Left ventricle myocardium inferior (tissue), 1 donor: ENCODE data around the gene ZNF844. TPM values are rescaled to one million over a fixed set of nuclear protein-coding genes. Genes with fewer than 3 reads are reported as not detected.

Experiments
- DNase-seq: peaks from one replicate; pipeline ENCODE4 v3.0.0-alpha.2; 2020
- H3K27ac ChIP-seq: fragments of 200-600 bp; replicated peaks from 2 replicates; pipeline ENCODE4 v1.8.0; 2021
- H3K27me3 ChIP-seq: fragments of 200-600 bp; 2 replicates; pipeline ENCODE4 v1.8.0; 2021; ENCODE audit warnings: low read depth
- H3K36me3 ChIP-seq: fragments of 200-600 bp; 2 replicates; pipeline ENCODE4 v1.8.0; 2021
- H3K4me1 ChIP-seq: fragments of 200-600 bp; 2 replicates; pipeline ENCODE4 v1.8.0; 2021
- H3K4me3 ChIP-seq: fragments of 200-600 bp; 2 replicates; pipeline ENCODE4 v1.8.0; 2021; ENCODE audit warnings: mild to moderate bottlenecking, moderate library complexity
- H3K9me3 ChIP-seq: fragments of 200-600 bp; replicated peaks from 2 replicates; pipeline ENCODE4 v1.8.0; 2021
- intact Hi-C: fragments of 100-400 bp; cut with micrococcal nuclease; formaldehyde crosslinking; loops from one replicate; pipeline ENCODE4 v1.11.0; 2022
- total RNA-seq: library from RNA; stranded (reverse); fragmentation: NEBNext Ultra II Directional; extraction: Animal tissue kit (Norgen Biotek cat#: 25700); gene quantifications from one replicate; pipeline ENCODE4 v1.2.1, GENCODE V29; 2021
- TF ChIP-seq, protein P1 (sequence below): fragments of 200-600 bp; IDR thresholded peaks from 2 replicates; pipeline ENCODE4 v1.8.0; 2021; ENCODE audit warnings: antibody characterized with exemption, mild to moderate bottlenecking, borderline replicate concordance
- donor health status: DM: no; HTN: yes; CAD: no; lungs with severe emphysema.

ZNF844 gene
- total RNA-seq, 1 donor from 2014 or later, result 16.4 TPM

- peaks cover 23% of the 10 kb centered on the region for H3K4me1 ChIP-seq
- DNase-seq, result peak; percentile 96
- H3K27me3 ChIP-seq, result no peaks in the 10 kb centered on the region
- H3K9me3 ChIP-seq, result no peaks in the 10 kb centered on the region
- peak within 1 kb of the TSS; percentile 78 for H3K4me3 ChIP-seq
- no peaks in the 10 kb centered on the region for H3K36me3 ChIP-seq
- intact Hi-C loops, result no loop called here
- H3K27ac ChIP-seq, result peak within 1 kb of the TSS; percentile 86
- TF ChIP-seq, protein P1, sequence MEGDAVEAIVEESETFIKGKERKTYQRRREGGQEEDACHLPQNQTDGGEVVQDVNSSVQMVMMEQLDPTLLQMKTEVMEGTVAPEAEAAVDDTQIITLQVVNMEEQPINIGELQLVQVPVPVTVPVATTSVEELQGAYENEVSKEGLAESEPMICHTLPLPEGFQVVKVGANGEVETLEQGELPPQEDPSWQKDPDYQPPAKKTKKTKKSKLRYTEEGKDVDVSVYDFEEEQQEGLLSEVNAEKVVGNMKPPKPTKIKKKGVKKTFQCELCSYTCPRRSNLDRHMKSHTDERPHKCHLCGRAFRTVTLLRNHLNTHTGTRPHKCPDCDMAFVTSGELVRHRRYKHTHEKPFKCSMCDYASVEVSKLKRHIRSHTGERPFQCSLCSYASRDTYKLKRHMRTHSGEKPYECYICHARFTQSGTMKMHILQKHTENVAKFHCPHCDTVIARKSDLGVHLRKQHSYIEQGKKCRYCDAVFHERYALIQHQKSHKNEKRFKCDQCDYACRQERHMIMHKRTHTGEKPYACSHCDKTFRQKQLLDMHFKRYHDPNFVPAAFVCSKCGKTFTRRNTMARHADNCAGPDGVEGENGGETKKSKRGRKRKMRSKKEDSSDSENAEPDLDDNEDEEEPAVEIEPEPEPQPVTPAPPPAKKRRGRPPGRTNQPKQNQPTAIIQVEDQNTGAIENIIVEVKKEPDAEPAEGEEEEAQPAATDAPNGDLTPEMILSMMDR, result no peak
Observed at GRCh38 chr19:12035220-12036172, 29.0 kb upstream of the ZNF844 start, which contains the start of gene ZNF433. Gene ZNF433, minus strand, starts transcription at chr19:12035679. Its CDS starts 140 bp downstream, at chr19:12035539.

DNA sequence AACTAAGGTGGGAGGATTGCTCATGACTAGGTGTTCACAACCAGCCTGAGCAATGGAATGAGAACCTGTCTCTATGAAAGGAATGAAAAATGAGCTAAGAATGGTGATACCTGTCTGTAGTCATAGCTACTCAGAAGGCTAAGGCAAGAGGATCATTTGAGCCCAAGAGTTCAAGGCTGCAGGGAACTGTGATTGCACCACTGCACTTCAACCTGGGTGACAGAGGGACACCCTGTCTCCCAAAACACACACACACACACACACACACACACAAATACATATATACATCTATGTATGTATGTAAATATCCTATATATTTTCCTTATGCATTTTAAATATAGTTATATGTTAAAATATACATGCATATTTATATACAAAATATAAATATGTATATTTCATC is 21.6 kb upstream of the ZNF844 start:
- H3K9me3 ChIP-seq, result peaks cover 41% of the 10 kb centered on the region
- intact Hi-C loops, result no loop called here
- H3K4me3 ChIP-seq, result no peak overlapping the region
- no peak for DNase-seq
- no peaks in the 10 kb centered on the region for H3K27me3 ChIP-seq
- no peak overlapping the region for H3K27ac ChIP-seq
- TF ChIP-seq, protein P1, result no peak
- peaks cover 35% of the 10 kb centered on the region for H3K36me3 ChIP-seq
- no peaks in the 10 kb centered on the region for H3K4me1 ChIP-seq

DNA sequence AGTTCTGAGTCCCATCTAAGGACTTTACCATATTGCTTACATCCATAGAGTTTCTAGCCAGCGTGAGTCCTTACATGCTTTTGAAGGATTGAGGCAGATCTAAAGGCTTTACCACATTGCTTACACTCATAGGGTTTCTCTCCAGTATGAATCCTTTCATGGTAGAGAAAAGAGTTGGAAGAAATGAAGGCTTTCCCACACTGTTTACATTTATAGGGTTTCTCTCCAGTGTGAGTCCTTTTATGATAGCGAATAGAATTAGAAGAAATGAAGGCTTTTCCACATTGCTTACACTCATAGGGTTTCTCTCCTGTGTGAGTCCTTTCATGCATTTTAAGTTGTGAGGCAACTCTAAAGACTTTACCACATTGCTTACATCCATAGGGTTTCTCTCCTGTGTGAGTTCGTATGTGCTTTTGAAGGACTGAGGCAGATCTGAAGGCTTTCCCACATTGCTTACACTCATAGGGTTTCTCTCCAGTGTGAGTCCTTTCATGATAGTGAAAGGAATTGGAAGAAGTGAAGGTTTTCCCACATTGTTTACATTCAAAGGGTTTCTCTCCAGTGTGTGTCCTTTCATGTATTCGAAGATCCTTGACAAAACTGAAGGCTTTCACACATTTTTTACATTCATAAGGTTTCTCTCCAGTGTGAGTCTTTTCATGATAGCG is 20.6 kb upstream of the ZNF844 start:
- intact Hi-C loops, result no loop called here
- no peaks in the 10 kb centered on the region for H3K4me1 ChIP-seq
- peaks cover 35% of the 10 kb centered on the region for H3K36me3 ChIP-seq
- no peak for DNase-seq
- no peaks in the 10 kb centered on the region for H3K27me3 ChIP-seq
- H3K9me3 ChIP-seq, result peaks cover 41% of the 10 kb centered on the region
- no peak overlapping the region for H3K27ac ChIP-seq
- no peak overlapping the region for H3K4me3 ChIP-seq
- TF ChIP-seq, protein P1, result no peak

DNA sequence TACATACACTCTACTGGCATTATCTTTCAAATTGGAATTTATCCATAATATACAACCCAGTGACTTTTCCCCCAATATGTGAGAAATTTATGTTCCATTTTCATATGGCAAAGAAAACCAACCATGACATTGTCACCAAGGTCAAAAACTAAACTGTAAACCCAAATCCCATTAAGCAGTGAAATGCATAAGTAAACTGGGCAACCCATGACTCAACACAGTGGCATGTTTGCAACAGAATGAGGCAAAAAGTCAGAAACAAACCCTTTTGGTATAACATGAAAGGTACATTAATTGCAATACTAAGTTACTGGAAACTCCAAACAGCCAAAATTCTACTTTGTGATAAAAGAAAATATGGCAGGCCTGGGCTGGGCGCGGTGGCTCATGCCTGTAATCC is 16.7 kb upstream of the ZNF844 start:
- Histone ChIP-seq H3K36me3 (peaks cover 31% of the 10 kb centered on the region), H3K9me3 (peaks cover 28% of the 10 kb centered on the region), H3K4me1 (peaks cover 14% of the 10 kb centered on the region), H3K4me3 (no peak overlapping the region), H3K27me3 (no peaks in the 10 kb centered on the region), H3K27ac (no peak overlapping the region)
- intact Hi-C loops, result no loop called here
- no peak for DNase-seq
- TF ChIP-seq, protein P1, result no peak

- intact Hi-C loops, result no loop called here
- H3K9me3 ChIP-seq, result no peaks in the 10 kb centered on the region
- no peak for DNase-seq
- peak overlapping the region; percentile 84 for H3K4me3 ChIP-seq
- peaks cover 14% of the 10 kb centered on the region for H3K4me1 ChIP-seq
- peak overlapping the region; percentile 82 for H3K27ac ChIP-seq
- TF ChIP-seq, protein P1, result no peak
- peaks cover 7% of the 10 kb centered on the region for H3K27me3 ChIP-seq
- H3K36me3 ChIP-seq, result no peaks in the 10 kb centered on the region
Observed at GRCh38 chr19:12052091-12052496, 12.4 kb upstream of the ZNF844 start.
